HepG2 (cell line): ENCODE results near the gene CCDC158. TPM values are rescaled to one million over a fixed set of nuclear protein-coding genes. Genes with fewer than 3 reads are reported as not detected.

Experiments
- ATAC-seq: fragments of 200-7000 bp; cut with Tn5 transposase; 3 replicates; pipeline ENCODE4 v1.9.1; 2020; ENCODE audit warnings: mild to moderate bottlenecking, moderate library complexity
- BruUV-seq: library from RNA; stranded (reverse); fragments of 400-500 nt; replicated peaks from 2 replicates; lab custom pipeline; 2021; lab: Mats Ljungman, UMichigan
- CTCF ChIA-PET: fragments of 300-600 bp; formaldehyde crosslinking; extraction: SDS; loops from one replicate; lab custom pipeline; 2021; ENCODE audit warnings: low total read pairs, inconsistent platforms, low intra/inter-chr PET ratio; lab: Yijun Ruan, JAX
- POLR2A ChIA-PET: fragments of 350-600 bp; sonication (Branson Sonifier 250); formaldehyde crosslinking; loops from one replicate; lab custom pipeline; 2020; ENCODE audit warnings: antibody characterized with exemption, inconsistent platforms; lab: Yijun Ruan, JAX
- DNase-seq: peaks from one replicate; pipeline ENCODE4 v3.0.0-alpha.2; 2015; ENCODE audit warnings: low spot score
- FAIRE-seq: peaks from 3 replicates; lab custom pipeline; 2011; peaks lifted over from hg19 to GRCh38; lab: Jason Lieb, UNC
- H2AFZ ChIP-seq: one replicate; pipeline ENCODE4 v1.6.1; 2011; ENCODE audit warnings: low read length, inconsistent platforms
- H3K27ac ChIP-seq: fragments of 300-600 bp; 3 replicates; pipeline ENCODE4 v1.8.0; 2011; ENCODE audit warnings: mixed run types, mild to moderate bottlenecking, mixed read lengths, low read length, inconsistent platforms; ENCODE audit not compliant: insufficient read depth; ENCODE audit errors: extremely low read length
- H3K27me3 ChIP-seq, 2 experiments: fragments of 200-600 bp in 1 of 2; 2 replicates in 1 of 2; 3 replicates in 1 of 2; pipeline versions ENCODE4 v1.6.0 to v1.8.0; 2011; ENCODE audit warnings: low read length in 2 of 2, mild to moderate bottlenecking in 2 of 2, moderate library complexity in 2 of 2, inconsistent platforms in 1 of 2; ENCODE audit not compliant: insufficient read depth in 2 of 2, control insufficient read depth in 1 of 2
- H3K36me3 ChIP-seq, 2 experiments: fragments of 200-600 bp in 1 of 2; replicated peaks in 1 of 2; 2 replicates in 1 of 2; 3 replicates in 1 of 2; pipeline versions ENCODE4 v1.5.1 to v1.8.0; 2011; ENCODE audit warnings: low read length in 2 of 2, inconsistent platforms in 1 of 2; ENCODE audit not compliant: insufficient read depth in 2 of 2, control insufficient read depth in 1 of 2
- H3K4me1 ChIP-seq: 2 replicates; pipeline ENCODE4 v1.5.1; 2012; ENCODE audit warnings: low read length, inconsistent platforms; ENCODE audit not compliant: insufficient read depth
- H3K4me2 ChIP-seq: 2 replicates; pipeline ENCODE4 v1.6.0; 2011; ENCODE audit warnings: low read depth, low read length, inconsistent platforms
- H3K4me3 ChIP-seq, 3 experiments: fragments of 200-600 bp in 1 of 3; sonication (generic), shearing (Covaris generic) in 1 of 3; replicated peaks in 1 of 3; 2 replicates each; pipeline ENCODE4 v1.5.1; 2011 to 2016; ENCODE audit warnings: low read length in 3 of 3, inconsistent platforms in 2 of 3, low read depth in 2 of 3, mild to moderate bottlenecking in 2 of 3, control low read depth in 1 of 3, mixed read lengths in 1 of 3; ENCODE audit not compliant: insufficient read depth in 1 of 3
- H3K79me2 ChIP-seq: one replicate; pipeline ENCODE4 v1.6.1; 2011; ENCODE audit warnings: low read length, inconsistent platforms; ENCODE audit not compliant: insufficient read depth
- H3K9ac ChIP-seq: 2 replicates; pipeline ENCODE4 v1.6.0; 2011; ENCODE audit warnings: mild to moderate bottlenecking, low read depth, low read length, inconsistent platforms; ENCODE audit not compliant: insufficient read depth
- H3K9me3 ChIP-seq: 2 replicates; pipeline ENCODE4 v1.5.1; 2012; ENCODE audit warnings: mild to moderate bottlenecking, low read length
- H4K20me1 ChIP-seq: 2 replicates; pipeline ENCODE4 v1.6.0; 2011; ENCODE audit warnings: inconsistent platforms, mild to moderate bottlenecking, low read length, moderate library complexity; ENCODE audit not compliant: insufficient read depth
- LCORL ChIP-seq, 2 experiments: fragments of 450-650 bp in 1 of 2; sonication (generic) in 1 of 2; formaldehyde crosslinking in 1 of 2; IDR thresholded peaks; 2 replicates each; pipeline versions ENCODE4 v1.5.0 to v1.6.1; 2017 to 2020; ENCODE audit warnings: antibody characterized with exemption in 1 of 2, missing genetic modification reagents in 1 of 2
- NFYB ChIP-seq: sonication (generic); formaldehyde crosslinking; IDR thresholded peaks from 2 replicates; pipeline ENCODE4 v1.4.0; 2020; ENCODE audit warnings: missing genetic modification reagents
- POLR2AphosphoS2 ChIP-seq: IDR thresholded peaks from 2 replicates; pipeline ENCODE4 v1.6.1; 2011; ENCODE audit warnings: low read depth, low read length, improper control_type of control experiment
- SIN3A ChIP-seq: IDR thresholded peaks from 2 replicates; pipeline ENCODE4 v1.6.1; 2011; ENCODE audit warnings: low read depth, mild to moderate bottlenecking, control low read depth, low read length, borderline replicate concordance
- SRY ChIP-seq: sonication (generic); formaldehyde crosslinking; IDR thresholded peaks from 2 replicates; pipeline ENCODE4 v1.8.0; 2022; ENCODE audit warnings: mild to moderate bottlenecking, missing genetic modification reagents
- STAT5B ChIP-seq: sonication (generic); formaldehyde crosslinking; IDR thresholded peaks from 2 replicates; pipeline ENCODE4 v1.4.0; 2020; ENCODE audit warnings: missing genetic modification reagents
- ZNF274 ChIP-seq: sonication (generic); formaldehyde crosslinking; IDR thresholded peaks from 2 replicates; pipeline ENCODE4 v1.5.1; 2020; ENCODE audit warnings: mild to moderate bottlenecking, missing genetic modification reagents
- ZNF543 ChIP-seq: sonication (generic); formaldehyde crosslinking; IDR thresholded peaks from 2 replicates; pipeline ENCODE4 v1.4.0; 2020; ENCODE audit warnings: mild to moderate bottlenecking, missing genetic modification reagents
- ZNF720 ChIP-seq: sonication (generic); formaldehyde crosslinking; IDR thresholded peaks from 2 replicates; pipeline ENCODE4 v1.4.0; 2020; ENCODE audit warnings: missing genetic modification reagents
- WGBS: methylation state at CpG from one replicate; pipeline ENCODE4 v1.1.6; 2017; ENCODE audit warnings: low lambda C conversion rate; 5-methylcytosine and 5-hydroxymethylcytosine counted together
- in situ Hi-C: cut with HindIII; loops from 2 replicates; pipeline ENCODE4 v1.10.0; 2017; ENCODE audit warnings: low pct_unique_long_range_greater_than_20kb; ENCODE audit not compliant: extremely low pct_ligation_motif_present
- intact Hi-C: fragments of 100-400 bp; cut with micrococcal nuclease; formaldehyde crosslinking; loops from one replicate; pipeline ENCODE4 v1.10.0; 2022; ENCODE audit not compliant: unreplicated experiment
- polyA plus RNA-seq, 8 experiments: library from polyadenylated mRNA; depleted of rRNA in 3 of 8; stranded (reverse) in 7 of 8; unstranded in 1 of 8; fragments of >200 nt; fragmentation: Illumina TruSeq in 4 of 8; extraction: Trizol in 4 of 8; gene quantifications; 2 replicates each; pipeline versions ENCODE4 v1.2.1 to v1.2.3, GENCODE V29; 2011 to 2016; ENCODE audit warnings: low read depth in 4 of 8, missing spikeins in 1 of 8, mixed read lengths in 1 of 8; ENCODE audit not compliant: insufficient read depth in 1 of 8
- total RNA-seq, 5 experiments: library from RNA; depleted of rRNA; stranded (reverse); fragments of >200 nt; fragmentation: Illumina TruSeq; extraction: Trizol; gene quantifications; 2 replicates each; pipeline ENCODE4 v1.2.3, GENCODE V29; 2016; ENCODE audit warnings: low read depth in 1 of 5
- TF ChIP-seq, protein P1 (sequence below): IDR thresholded peaks from 2 replicates; pipeline ENCODE4 v1.6.1; 2012; ENCODE audit warnings: inconsistent platforms
- TF ChIP-seq, protein P2 (sequence below): sonication (generic); formaldehyde crosslinking; IDR thresholded peaks from 2 replicates; pipeline ENCODE4 v1.4.0; 2020; ENCODE audit warnings: mild to moderate bottlenecking, missing genetic modification reagents

The CCDC158 gene
- total and polyA plus RNA-seq, 2 of the 13 experiments (the other 11 are each of a cell fraction or from before 2014, with no cell fraction given), result not detected

DNA sequence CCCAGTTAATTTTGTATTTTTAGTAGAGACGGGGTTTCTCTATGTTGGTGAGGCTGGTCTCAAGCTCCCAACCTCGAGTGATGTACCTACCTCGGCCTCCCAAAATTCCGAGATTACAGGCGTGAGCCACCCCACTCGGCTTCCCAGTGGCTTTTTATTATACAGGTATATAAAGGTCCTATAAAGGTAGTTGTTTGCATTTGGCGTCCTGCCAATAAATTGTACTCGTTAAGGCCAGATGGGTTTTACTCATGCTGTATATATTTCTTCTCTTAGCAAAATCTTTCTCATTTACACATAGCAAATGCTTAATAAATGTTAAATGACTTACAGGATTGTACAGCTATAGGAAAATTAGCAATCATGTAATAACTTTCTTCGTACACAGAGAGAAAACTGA, 20.9 kb upstream of the CCDC158 start:
- no peak overlapping the region for H3K4me2 ChIP-seq
- no peaks in the 10 kb centered on the region for H3K27me3 ChIP-seq
- H3K27ac ChIP-seq, result no peak overlapping the region
- H3K79me2 ChIP-seq, result no peaks in the 10 kb centered on the region
- in situ Hi-C loops (no loop called here), intact Hi-C loops (no loop called here)
- TF ChIP-seq, protein P1, sequence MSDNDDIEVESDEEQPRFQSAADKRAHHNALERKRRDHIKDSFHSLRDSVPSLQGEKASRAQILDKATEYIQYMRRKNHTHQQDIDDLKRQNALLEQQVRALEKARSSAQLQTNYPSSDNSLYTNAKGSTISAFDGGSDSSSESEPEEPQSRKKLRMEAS, result no peak
- TF ChIP-seq LCORL (IDR thresholded peaks at IDR 0.05), result 0 out of 2 replicates have a peak, but pooled peaks have one; percentile 42
- no peak for TF ChIP-seq LCORL (CRISPR knock-in tag; IDR thresholded peaks at IDR 0.05)
- H3K4me3 ChIP-seq, result no peak overlapping the region
- no peaks in the 10 kb centered on the region for H3K9me3 ChIP-seq
- DNase-seq, result no peak
- ChIA-PET CTCF (no interaction called here), POLR2A (no interaction called here)
- ATAC-seq, result no peak
- H3K4me1 ChIP-seq, result no peaks in the 10 kb centered on the region
- 27% methylated on average over 9 of the region's 9 CpGs for WGBS
- FAIRE-seq, result no peak
- BruUV-seq, result no TSS peak
- no peak overlapping the region for H3K9ac ChIP-seq
- H2AFZ ChIP-seq, result no peak overlapping the region
- no peaks in the 10 kb centered on the region for H4K20me1 ChIP-seq
- no peaks in the 10 kb centered on the region for H3K36me3 ChIP-seq

DNA sequence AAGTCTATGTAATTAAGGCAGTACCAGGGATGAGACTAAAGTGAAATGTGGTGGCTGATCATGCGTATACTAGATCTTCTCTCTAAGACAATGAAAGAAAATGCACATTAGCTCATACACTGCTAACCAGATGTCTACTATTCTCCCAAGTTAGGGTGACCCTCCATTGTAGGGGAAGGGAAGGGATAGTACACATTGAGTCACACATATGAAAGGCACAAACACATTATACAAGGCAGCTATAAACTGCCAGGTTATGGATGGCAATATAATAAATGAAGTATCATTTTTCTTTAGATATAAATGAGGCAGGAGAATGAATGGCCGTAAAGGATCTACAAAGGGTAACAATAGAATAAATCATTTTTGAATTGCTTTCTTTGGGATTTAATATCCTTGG, 18.6 kb upstream of the CCDC158 start:
- ChIA-PET POLR2A (no interaction called here), CTCF (no interaction called here)
- Histone ChIP-seq H3K79me2 (no peaks in the 10 kb centered on the region), H2AFZ (no peak overlapping the region), H3K4me3 (no peak overlapping the region), H3K4me2 (no peak overlapping the region), H3K36me3 (no peaks in the 10 kb centered on the region), H4K20me1 (no peaks in the 10 kb centered on the region), H3K4me1 (no peaks in the 10 kb centered on the region), H3K9ac (no peak overlapping the region), H3K27ac (no peak overlapping the region), H3K9me3 (no peaks in the 10 kb centered on the region), H3K27me3 (no peaks in the 10 kb centered on the region)
- intact Hi-C loops (no loop called here), in situ Hi-C loops (no loop called here)
- no peak for ATAC-seq
- FAIRE-seq, result no peak
- WGBS, result 50% methylated on average over 2 of the region's 2 CpGs
- no peak for DNase-seq
- BruUV-seq, result no TSS peak
- TF ChIP-seq NFYB (CRISPR knock-in tag) (no peak), SRY (CRISPR knock-in tag) (no peak), ZNF543 (CRISPR knock-in tag) (no peak), ZNF274 (no peak), SIN3A (no peak), STAT5B (no peak), POLR2AphosphoS2 (no peak), ZNF720 (CRISPR knock-in tag) (no peak)
- TF ChIP-seq, protein P2, sequence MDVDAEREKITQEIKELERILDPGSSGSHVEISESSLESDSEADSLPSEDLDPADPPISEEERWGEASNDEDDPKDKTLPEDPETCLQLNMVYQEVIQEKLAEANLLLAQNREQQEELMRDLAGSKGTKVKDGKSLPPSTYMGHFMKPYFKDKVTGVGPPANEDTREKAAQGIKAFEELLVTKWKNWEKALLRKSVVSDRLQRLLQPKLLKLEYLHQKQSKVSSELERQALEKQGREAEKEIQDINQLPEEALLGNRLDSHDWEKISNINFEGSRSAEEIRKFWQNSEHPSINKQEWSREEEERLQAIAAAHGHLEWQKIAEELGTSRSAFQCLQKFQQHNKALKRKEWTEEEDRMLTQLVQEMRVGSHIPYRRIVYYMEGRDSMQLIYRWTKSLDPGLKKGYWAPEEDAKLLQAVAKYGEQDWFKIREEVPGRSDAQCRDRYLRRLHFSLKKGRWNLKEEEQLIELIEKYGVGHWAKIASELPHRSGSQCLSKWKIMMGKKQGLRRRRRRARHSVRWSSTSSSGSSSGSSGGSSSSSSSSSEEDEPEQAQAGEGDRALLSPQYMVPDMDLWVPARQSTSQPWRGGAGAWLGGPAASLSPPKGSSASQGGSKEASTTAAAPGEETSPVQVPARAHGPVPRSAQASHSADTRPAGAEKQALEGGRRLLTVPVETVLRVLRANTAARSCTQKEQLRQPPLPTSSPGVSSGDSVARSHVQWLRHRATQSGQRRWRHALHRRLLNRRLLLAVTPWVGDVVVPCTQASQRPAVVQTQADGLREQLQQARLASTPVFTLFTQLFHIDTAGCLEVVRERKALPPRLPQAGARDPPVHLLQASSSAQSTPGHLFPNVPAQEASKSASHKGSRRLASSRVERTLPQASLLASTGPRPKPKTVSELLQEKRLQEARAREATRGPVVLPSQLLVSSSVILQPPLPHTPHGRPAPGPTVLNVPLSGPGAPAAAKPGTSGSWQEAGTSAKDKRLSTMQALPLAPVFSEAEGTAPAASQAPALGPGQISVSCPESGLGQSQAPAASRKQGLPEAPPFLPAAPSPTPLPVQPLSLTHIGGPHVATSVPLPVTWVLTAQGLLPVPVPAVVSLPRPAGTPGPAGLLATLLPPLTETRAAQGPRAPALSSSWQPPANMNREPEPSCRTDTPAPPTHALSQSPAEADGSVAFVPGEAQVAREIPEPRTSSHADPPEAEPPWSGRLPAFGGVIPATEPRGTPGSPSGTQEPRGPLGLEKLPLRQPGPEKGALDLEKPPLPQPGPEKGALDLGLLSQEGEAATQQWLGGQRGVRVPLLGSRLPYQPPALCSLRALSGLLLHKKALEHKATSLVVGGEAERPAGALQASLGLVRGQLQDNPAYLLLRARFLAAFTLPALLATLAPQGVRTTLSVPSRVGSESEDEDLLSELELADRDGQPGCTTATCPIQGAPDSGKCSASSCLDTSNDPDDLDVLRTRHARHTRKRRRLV (CRISPR knock-in tag), result no peak
